Stimulated activated CD8-positive, alpha-beta memory T cell treated with anti-CD3 and anti-CD28 coated beads, Interleukin-4, amount 100 ng/mL, for 1 hour (primary cell): ENCODE data around the gene SHB.

Experiments used
- DNase-seq, 2 donors: peaks; one replicate each; pipeline ENCODE4 v3.0.0-alpha.2; 2020; ENCODE audit warnings: low read depth in 2 of 2, low spot score in 1 of 2

Gene SHB

GRCh38 chr9:37955781-37956422, 113.1 kb downstream of the SHB start:
- no peak for DNase-seq

DNA sequence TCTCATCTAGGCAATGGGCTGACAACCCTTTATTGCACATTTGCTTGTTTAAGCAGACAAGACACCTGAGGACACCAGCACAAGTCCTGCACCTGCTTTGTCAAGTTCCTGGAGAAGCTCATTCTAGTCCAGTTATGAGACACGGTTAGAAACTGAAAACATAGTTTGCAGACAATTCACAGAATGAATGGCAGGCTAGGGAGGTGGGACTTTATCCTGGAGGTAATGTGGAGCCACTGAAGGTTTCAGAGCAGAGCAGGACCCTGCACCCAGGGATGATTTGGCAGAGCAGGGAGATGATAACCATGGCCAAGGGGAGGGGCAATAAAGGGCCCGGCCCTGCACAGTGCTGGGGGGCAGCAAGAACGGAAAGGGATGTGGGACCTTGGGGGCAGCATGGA, 114.4 kb downstream of the SHB start:
- DNase-seq = no peak

- DNase-seq = no peak
Measured at GRCh38 chr9:37953775-37954437, 115.1 kb downstream of the SHB start.

DNA sequence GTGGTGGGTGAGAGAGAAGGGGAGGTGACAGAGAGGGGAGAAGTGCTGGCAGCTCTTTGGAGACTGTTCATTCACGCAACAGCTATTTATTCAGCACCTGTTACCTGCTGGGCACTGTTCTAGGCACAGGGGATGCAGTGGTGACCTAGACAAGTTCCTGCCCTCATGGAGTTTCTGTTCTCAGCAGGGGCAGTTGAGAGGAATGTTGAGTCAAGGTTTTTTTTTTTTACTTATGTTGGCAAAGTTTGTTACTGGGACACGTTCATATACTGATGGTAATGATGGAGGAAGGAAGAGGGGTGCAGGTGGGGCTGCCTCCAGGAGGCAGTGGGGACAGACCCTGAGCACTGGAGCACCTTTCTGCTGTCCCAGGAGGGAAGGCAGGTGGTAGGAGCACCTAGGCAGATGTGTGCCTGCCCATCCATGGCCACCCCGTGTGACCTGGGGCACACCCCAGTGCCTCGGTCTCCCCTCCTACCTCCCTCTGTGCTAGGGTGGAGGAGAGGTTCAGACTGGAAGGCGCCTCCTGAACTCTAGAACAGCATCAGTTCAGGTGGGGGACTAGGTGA, 115.7 kb downstream of the SHB start:
- DNase-seq = no peak

- DNase-seq = no peak
Measured at GRCh38 chr9:37952731-37953130, 116.3 kb downstream of the SHB start.

- no peak for DNase-seq
Measured at GRCh38 chr9:37951671-37952449, 117.2 kb downstream of the SHB start.

GRCh38 chr9:37950561-37950960, 118.5 kb downstream of the SHB start:
- DNase-seq = no peak

GRCh38 chr9:37949576-37949975, 119.5 kb downstream of the SHB start:
- DNase-seq = no peak

GRCh38 chr9:37948417-37948980, 120.5 kb downstream of the SHB start:
- no peak for DNase-seq

DNA sequence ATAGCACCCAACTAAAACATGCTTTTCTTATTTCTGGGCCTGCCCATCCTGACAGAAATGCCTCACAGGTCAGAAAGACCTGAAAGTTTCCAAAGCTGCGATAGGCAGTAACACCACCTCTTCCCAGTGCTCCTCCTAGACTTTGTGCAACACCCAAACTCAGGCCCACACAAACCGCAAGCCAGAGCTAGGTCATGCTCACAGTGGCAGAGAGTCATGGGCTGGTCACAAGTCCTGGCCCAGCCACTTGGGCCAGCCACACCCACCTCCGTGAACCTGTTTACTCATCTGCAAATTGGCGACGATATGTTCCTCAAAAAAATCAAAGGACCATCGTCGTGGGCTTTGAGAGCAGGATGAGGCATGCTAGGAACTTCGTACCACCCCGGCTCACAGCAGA, 121.0 kb downstream of the SHB start:
- DNase-seq = no peak

DNA sequence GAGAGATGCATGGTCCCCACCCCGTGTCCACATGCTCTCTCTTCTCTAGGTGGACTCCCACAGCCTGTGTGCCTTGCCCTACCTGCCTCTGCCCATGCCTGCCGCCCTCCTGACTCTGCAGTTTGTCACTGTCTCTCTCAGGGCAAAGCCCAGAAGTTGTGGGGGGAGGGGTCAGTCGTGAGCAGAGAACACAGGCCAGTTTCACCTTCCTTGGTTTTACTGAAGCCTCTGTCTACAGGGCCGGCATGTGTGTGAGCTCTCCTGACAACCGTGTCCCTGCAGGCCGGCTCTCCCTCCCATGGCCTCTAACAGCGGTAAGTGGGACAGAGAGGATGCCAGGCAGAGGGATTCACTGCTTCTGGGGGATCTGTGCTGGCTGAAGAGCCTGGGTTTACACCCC, 121.6 kb downstream of the SHB start:
- no peak for DNase-seq

- no peak for DNase-seq
Measured at GRCh38 chr9:37946971-37947370, 122.1 kb downstream of the SHB start.

GRCh38 chr9:37946041-37946440, 123.0 kb downstream of the SHB start:
- DNase-seq = no peak

DNA sequence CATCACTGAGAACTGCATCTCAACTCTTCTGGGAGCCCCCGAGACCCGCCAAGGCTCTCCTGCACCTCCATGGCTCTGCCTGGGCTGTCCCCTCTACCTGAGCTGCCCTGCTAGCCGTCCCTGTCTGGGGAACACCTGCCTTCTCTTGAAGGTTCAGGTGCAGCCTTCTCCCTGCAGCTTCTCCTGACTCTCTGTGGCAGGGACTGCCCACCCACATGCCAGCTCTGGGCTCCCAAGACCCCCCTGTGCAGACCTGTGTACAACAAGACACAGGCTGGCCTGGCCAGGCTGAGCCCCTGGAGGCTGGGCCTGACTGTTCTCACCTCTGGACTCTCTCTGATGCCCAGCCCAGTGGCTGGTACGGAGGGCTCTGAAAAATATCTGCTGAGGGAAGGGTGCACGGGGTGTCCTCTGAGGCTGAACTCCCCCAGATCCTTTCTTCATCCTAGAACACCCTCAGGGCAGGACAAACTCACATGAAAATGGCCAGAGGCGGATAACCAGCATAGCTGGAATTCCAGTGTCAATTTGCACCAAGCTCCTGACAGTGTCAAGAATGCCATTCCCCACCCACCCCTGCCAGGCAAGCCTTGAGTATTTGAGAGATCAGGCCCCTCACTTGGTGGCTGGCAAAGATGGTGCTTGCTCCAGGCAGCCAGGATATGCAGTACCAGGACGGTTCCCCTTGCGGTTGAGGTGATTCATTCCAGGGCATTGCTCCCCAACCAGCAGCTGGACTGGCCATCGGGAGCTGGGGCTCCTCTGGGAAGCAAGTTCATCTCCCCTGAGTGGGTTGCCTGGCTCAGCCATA, 124.2 kb downstream of the SHB start:
- DNase-seq = no peak

DNA sequence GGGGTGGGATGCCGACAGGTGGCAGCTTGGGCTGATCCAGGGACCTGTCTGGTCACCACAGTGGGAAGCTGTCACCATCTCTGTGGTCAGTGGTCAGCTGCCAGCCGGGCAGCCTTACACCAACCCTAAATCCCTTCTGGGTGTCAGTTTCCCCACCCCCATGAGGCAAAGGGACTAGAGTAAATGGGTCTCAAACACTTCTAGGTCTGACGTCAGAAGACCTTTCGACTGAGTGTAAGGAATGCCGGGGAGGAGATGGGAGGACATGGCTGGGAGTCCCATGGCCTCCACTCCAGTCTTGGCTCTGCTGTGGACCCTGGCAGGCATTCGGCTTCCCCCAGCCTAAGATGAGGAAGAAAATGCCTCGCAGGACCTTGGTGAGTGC, 124.8 kb downstream of the SHB start:
- no peak for DNase-seq

GRCh38 chr9:37943345-37944265, 125.4 kb downstream of the SHB start:
- no peak for DNase-seq

DNA sequence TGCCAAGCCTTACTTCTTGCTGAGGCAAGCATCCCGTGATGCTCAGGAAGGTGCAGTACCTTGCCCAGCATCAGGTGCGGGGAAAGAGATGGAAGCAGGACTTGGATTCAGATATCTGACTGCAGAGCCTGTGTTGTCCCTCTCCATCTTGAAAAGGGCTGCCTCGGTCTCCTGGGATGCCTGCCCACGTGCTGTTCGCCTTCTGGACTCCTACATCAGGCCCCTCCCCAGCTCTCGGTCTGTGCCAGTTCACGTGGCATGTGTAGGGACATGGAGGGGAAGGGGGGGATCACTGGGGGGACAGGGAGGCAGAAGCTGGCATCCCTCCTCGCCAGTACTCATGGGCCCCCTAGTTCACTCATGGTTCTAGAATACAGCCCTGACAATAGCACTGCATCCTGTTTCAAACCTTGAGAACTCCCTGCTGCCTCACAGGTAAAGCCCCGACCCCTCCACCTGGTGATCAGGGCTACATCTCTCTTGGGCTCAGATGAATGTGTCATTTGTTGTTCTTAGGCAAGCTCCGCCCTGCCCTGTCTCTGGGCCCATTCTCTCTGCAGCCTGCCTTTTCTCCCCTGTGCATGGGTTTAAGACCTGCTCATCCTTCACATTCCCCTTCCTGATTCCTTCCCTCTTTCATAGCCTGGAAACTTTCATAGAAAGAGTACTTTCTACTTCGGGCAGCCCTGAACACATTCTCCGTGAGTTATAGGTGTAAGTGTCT, 126.2 kb downstream of the SHB start:
- DNase-seq = no peak

GRCh38 chr9:37941253-37941652, 127.8 kb downstream of the SHB start:
- DNase-seq = no peak

GRCh38 chr9:37939575-37940095, 129.4 kb downstream of the SHB start:
- DNase-seq = no peak
